ENCODE data around the gene ESR2.

Gene ESR2

DNA sequence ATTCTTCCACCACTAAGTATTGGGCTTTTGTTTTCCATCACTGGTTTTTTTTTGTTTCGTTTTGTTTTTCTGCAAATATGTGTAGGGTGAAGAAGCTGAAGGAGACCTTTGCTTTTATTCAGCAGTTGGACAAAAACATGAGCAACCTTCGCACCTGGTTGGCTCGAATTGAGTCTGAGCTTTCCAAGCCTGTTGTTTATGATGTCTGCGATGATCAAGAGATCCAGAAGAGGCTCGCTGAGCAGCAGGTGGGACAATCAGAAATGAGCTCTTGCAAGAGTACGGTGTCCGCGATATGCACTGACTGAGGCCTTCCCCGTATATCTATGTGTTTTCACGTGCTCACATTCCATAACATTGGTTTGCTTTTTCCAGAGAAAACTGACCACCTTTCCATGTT is 91.5 kb downstream of the ESR2 start:
- no peak for DNase-seq (ENCODE audit: low spot score)
- in situ Hi-C loops (cut with MboI; ENCODE audit: low pct_unique_long_range_greater_than_20kb, low sequenced_read_pairs, unreplicated experiment): no loop called here
- TF ChIP-seq, protein P1, sequence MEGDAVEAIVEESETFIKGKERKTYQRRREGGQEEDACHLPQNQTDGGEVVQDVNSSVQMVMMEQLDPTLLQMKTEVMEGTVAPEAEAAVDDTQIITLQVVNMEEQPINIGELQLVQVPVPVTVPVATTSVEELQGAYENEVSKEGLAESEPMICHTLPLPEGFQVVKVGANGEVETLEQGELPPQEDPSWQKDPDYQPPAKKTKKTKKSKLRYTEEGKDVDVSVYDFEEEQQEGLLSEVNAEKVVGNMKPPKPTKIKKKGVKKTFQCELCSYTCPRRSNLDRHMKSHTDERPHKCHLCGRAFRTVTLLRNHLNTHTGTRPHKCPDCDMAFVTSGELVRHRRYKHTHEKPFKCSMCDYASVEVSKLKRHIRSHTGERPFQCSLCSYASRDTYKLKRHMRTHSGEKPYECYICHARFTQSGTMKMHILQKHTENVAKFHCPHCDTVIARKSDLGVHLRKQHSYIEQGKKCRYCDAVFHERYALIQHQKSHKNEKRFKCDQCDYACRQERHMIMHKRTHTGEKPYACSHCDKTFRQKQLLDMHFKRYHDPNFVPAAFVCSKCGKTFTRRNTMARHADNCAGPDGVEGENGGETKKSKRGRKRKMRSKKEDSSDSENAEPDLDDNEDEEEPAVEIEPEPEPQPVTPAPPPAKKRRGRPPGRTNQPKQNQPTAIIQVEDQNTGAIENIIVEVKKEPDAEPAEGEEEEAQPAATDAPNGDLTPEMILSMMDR (IDR thresholded peaks at IDR 0.05; ENCODE audit: extremely low read depth, insufficient read depth, missing control alignments): no peak

DNA sequence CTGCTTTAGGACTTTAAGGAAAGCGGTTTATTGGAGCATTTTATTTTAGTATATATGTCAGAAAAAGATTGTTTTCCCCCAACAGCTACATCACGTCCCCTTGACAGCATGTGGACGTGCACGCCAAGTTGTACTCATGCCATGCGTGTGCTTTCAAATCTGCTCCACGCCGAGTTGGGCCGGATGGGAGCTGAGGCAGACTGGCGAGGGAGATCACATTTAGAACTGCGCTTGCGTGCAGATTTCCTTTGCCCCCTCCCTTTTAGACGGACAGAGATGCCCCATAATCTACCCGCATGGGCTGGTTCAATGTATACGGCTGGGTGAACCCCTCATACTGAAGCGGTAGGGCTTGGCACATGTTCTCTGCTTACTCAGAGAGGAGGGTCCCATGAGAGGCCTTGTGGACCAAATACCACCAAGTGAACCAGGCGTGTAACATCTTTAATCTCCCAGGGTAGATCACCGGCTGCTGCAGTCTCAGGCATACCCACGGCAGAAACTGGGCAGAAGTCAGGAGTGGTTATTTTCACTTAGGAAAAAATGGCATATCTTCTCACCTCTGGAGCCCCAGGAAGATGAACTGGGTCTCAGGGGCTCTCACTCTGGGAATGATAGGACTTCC is 92.1 kb downstream of the ESR2 start:
- DNase-seq (ENCODE audit: low spot score): no peak
- TF ChIP-seq, protein P1 (IDR thresholded peaks at IDR 0.05; ENCODE audit: extremely low read depth, insufficient read depth, missing control alignments): no peak
- in situ Hi-C loops (cut with MboI; ENCODE audit: low pct_unique_long_range_greater_than_20kb, low sequenced_read_pairs, unreplicated experiment): no loop called here

DNA sequence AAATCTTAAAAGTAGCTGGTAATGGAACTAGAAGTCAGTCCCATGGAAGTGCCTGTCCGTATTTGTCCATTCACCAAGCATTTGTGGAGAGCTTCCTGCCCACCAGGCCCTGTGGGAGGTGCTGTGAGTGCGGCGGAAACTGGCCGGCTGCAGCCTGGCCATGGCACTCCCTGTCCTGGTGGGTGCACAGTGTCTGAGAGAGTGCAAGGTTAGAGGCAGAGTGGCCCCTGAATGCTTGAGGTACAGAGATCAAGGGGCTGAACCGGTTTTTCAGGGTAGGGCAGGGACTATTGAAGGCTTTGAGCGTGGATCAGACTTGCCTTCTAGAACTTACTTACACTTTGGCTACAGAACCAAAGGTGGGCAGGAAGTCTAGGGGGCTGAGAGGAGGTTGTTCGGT is 92.9 kb downstream of the ESR2 start:
- in situ Hi-C loops (cut with MboI; ENCODE audit: low pct_unique_long_range_greater_than_20kb, low sequenced_read_pairs, unreplicated experiment): no loop called here
- TF ChIP-seq, protein P1 (IDR thresholded peaks at IDR 0.05; ENCODE audit: extremely low read depth, insufficient read depth, missing control alignments): no peak
- DNase-seq (ENCODE audit: low spot score): no peak

DNA sequence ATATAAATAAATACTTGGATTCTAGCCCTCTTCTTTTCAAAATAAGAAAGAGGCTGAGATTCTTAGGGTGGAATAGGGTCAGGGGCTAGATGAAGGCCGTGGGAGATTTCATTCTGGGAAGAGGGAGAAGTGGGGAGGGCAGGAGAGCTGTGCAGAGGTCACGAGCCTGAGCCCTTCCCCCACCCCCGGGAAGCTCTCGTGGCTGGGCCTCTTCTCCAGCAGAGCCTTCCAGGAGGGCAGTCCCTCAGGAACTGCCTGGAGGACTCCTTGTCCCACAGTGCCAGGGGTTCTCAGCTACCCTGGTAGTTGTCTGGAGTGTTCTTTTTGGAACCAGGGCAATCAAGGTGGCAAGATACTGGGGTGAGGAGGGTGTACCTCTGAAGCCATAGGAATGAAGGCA is 94.0 kb downstream of the ESR2 start:
- in situ Hi-C loops (cut with MboI; ENCODE audit: low pct_unique_long_range_greater_than_20kb, low sequenced_read_pairs, unreplicated experiment): no loop called here
- TF ChIP-seq, protein P1 (IDR thresholded peaks at IDR 0.05; ENCODE audit: extremely low read depth, insufficient read depth, missing control alignments): no peak
- DNase-seq (ENCODE audit: low spot score): no peak

DNA sequence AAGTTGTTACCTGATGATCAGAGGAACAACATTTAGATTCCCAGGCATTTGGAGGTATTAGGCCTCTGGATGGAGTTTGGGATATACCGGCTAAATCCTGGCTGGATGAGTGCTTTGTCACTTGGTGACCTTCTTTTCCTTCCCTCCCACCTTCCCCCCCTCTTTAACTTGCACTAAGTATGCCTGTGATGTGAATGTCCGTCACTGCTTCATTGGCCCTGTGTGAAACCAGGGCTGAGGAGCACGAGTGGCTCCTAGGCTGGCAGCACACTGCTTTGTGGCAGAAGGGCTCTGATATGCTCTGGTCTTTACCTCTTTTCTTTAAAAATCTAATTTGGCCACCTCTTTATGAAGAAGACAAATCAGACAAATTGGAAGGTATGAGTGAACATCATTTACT is 95.7 kb downstream of the ESR2 start:
- no peak for DNase-seq (ENCODE audit: low spot score)
- in situ Hi-C loops (cut with MboI; ENCODE audit: low pct_unique_long_range_greater_than_20kb, low sequenced_read_pairs, unreplicated experiment): no loop called here
- TF ChIP-seq, protein P1 (IDR thresholded peaks at IDR 0.05; ENCODE audit: extremely low read depth, insufficient read depth, missing control alignments): no peak

DNA sequence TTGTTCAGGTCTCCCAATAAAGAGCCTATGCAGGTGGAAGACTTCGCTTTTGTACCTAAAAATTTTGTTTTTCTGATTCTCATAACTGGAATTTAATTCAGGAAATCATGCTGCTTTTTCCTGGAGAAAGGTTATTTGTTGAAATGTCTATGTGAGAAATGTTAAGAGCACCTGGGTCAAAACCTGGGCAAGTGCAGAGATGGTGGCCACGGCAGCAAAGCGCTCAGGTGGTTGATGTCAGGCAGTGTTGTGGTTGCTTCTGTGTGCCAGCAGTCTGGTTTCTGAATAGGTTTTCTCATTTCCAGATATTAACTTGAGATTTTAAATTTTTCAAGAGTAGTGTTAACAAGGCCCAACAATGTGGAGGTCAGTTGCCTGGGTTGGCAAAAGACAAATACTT is 96.2 kb downstream of the ESR2 start:
- DNase-seq (ENCODE audit: low spot score): no peak
- TF ChIP-seq, protein P1 (IDR thresholded peaks at IDR 0.05; ENCODE audit: extremely low read depth, insufficient read depth, missing control alignments): no peak
- in situ Hi-C loops (cut with MboI; ENCODE audit: low pct_unique_long_range_greater_than_20kb, low sequenced_read_pairs, unreplicated experiment): no loop called here
